Activated naive CD4-positive, alpha-beta T cell treated with anti-CD3 and anti-CD28 coated beads, Interleukin-2, amount 50 U/mL, for 16 hours (primary cell): ENCODE measurements around the gene POLR2F.
"Not testable (repeated sequence)": the region's sequence is repeated elsewhere in the genome, so short reads cannot be mapped to it uniquely, and the experiment has no call there.

Source experiments
- DNase-seq: peaks from one replicate; pipeline ENCODE4 v3.0.0-alpha.2; 2020

POLR2F gene

DNA sequence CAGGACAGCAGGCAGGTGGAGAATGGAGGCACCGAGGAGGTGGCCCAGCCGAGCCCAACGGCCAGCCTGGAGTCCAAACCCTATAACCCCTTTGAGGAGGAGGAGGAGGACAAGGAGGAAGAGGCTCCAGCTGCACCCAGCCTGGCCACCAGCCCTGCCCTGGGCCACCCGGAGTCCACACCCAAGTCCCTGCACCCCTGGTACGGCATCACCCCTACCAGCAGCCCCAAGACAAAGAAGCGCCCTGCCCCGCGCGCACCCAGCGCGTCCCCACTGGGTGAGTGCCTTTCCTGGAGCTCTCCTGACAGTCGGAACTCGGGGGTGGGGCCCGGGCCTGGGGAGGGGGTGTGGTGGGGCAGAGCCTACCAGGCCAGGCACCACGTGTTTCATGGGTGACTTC is 27.7 kb upstream of the POLR2F start:
- no peak for DNase-seq

DNA sequence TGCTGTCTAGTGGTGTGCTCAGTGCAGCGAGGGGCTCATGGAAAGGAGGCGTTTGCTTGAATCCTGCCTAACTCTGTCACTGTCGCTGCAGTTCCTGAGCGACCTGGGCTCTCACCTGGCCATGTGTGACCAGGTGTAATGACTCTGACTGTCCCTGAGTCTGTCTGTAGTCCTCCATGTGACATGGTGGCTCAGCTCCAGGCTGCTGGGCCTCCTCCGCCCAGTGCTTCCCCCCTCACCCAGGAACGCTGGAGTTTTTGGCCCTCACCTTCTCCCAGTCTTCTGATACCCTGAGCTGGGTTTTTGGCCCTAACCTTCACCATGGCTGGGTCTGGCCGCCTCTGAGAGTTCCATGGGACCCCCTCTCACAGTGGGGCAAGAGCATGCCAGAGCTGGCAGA is 27.1 kb upstream of the POLR2F start:
- no peak for DNase-seq

DNA sequence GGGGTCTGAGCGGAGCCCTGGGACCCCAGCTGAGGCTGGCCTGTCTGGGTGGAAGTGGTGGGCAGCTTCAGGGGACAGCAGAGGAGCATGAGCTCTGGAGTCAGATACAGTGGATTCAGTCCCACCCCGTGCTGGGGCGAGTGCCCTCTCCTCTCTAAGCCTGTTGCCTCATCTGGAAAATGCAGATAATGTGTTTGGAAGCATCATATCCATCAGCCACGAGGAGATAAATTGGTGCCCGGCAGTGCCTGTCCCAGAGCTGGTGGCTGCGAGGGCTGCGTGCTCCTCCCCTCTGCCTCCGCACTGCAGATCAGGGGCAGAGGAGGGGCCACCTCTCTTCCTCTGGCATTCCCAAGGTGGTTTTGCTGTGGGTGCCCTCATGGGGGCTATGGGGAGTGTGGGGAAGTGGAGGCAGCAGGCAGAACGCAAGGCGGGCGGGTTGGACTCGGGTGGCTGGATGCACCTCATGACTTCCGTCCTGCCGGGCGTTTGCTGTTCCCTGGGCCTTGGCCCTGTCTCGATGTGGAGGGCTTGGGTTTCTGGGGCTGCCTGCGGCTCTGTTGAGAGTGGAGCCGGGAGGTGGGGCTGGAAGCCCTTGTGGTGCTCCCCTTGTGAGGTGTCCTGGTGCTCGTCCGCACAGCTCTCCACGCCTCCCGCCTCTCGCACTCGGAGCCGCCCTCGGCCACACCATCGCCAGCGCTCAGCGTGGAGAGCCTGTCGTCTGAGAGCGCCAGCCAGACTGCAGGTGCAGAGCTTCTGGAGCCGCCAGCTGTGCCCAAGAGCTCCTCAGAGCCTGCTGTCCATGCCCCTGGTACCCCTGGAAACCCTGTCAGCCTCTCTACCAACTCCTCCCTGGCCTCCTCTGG is 26.5 kb upstream of the POLR2F start:
- no peak for DNase-seq

DNA sequence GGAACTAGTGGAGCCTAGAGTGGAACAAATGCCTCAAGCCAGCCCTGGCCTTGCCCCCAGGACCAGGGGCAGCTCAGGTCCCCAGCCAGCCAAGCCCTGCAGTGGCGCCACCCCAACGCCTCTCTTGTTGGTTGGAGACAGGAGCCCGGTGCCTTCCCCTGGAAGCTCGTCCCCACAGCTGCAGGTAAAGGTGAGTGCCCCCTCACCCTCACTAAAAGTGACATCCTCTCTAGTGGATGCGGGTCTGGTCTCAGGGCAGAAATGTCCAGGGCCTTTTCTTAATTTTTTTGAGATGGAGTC is 25.9 kb upstream of the POLR2F start:
- DNase-seq = no peak

DNA sequence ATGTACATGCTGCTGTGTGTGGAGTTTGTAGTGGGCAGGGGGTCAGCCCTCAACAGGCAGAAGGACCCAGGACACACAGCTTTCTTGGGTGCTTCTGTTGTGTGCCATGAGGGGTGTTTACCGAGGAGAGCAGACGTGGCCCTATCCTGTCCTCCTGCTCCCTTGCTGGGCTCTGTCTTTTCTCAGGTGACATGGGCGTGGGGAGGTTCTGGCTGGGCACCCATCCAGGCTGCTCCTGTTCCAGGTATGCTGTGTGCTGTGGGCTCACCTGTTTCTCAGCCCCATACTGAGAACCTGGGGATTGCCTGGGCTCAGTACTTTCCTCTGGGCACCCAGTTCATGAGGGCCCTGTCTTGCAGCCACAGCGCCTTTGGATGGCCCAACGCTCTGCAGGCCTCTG is 24.1 kb upstream of the POLR2F start:
- no peak for DNase-seq

DNA sequence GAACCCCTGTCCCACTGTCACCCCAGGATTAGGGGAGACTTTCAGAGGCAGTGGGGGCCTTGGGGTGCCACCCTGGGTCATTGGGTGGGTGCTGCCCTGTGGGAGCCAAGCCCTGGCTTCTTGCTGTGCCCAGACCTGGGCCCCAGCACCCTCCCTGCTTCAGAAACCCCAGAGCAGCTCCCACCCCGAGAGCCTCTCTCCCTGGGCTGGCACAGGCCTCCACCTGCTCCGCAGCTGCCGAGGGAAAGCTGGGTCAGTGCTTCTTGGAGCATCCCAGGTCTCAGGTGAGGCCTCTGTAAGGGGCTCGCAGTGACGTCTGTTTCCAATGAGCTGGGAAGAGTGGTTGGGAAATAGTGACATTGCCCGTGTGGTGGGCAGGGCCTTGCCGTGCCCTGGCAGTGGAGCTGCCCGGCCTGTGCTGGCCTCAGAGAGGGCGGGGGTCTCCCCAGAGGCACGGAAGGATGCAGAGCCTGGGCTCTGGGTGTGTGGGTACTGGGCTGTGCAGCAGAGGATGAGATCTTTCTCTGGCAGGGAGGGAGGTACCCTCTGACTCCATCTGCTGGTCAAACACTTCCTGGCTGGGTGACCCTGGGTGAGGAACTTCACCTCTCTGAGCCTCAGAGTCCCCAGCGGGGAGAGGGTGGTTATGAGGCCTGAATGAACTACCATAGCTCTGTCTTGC is 23.1 kb upstream of the POLR2F start:
- no peak for DNase-seq

DNA sequence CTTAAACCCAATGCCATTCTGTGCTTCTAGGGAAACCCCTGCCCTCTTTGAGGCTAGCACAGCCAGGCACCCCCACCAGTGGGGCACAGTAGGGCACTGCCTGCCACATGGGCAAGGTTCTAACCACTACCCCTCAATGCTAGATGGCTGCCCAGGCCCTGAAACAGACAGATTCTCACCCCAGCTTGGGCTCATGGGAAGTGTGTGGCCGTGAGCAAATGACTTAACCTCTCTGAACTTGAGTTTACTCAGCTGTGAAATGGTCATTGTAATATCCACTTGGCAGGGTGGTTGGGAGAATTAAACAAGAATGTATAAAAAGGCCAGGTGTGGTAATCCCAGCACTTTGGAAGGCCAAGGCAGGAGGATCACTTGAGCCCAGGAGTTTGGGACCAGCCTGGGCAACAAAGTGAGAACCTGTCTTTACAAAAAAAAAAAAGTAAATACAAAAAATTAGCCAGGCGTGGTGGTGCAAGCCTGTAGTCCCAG is 22.5 kb upstream of the POLR2F start:
- no peak for DNase-seq

DNA sequence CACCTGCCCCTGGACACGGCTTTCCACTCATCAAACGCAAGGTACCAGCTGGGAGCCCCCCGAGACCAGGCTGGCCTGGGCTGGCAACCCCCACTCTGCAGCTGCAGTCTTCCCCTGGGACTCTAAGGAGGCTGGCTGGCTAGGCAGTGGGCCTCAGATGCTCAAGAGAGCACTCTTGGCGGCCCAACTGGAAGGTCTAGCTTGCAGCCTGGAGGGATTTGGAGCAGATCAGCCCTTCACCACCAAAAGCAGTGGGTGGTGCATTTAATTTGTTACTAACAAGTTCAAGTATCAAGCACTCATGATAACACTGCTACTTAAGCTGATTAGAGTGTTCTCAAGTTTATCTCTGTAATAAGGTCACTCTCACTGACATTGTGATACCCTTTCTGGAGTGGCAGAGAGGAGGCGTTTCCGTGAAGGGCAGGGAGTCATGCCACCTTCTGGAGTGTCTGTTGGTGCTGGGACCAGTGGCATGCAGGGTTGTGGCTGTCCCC is 21.6 kb upstream of the POLR2F start:
- no peak for DNase-seq

DNA sequence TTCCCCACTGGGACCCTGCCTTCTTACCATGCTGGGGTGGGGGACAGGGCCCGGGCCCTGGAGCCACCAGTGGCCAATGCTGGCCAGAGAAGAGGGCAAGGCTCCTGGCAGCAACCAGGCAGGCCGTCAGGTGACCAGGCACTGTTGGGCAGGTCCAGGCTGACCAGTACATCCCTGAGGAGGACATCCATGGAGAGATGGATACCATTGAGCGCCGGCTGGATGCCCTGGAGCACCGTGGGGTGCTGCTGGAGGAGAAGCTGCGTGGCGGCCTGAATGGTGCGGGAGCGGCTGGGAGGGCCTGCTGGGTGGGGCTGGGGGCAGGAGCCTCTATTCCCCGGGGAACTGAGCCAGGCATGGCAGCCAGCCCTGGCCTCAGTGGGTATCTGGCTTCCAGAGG is 21.1 kb upstream of the POLR2F start:
- no peak for DNase-seq

DNA sequence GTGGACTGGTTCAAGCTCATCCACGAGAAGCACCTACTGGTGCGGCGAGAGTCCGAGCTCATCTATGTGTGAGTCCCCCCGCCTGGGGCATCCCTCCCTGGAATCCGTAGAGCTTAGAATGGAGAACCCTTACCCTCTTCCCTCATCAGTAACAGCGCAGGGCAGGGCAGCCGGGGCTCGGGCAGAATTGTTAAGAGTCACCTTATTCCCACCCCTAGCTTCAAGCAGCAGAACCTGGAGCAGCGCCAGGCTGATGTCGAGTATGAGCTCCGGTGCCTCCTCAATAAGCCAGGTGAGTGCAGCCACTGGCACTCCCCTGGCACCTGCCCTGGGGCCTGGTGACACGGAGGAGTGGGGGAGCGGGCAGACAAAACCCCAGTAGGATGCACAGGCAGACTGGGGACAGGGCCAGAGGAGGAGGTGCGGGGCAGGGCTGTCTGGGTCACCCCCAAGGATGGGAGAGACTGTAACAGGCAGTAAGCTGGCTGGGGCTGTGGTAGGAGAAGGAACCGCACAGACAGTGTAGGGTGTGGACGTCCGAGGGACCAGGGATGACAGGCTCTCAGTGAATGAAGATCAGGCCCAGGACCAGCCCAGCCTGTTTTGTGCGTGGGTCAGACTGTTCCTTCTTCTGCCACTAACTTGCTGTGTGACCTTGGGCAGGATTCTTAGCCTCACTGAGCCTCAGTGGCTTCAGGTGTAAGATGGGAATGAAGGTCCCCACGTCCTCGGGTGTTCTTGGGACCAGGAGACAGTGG is 20.5 kb upstream of the POLR2F start:
- no peak for DNase-seq

DNA sequence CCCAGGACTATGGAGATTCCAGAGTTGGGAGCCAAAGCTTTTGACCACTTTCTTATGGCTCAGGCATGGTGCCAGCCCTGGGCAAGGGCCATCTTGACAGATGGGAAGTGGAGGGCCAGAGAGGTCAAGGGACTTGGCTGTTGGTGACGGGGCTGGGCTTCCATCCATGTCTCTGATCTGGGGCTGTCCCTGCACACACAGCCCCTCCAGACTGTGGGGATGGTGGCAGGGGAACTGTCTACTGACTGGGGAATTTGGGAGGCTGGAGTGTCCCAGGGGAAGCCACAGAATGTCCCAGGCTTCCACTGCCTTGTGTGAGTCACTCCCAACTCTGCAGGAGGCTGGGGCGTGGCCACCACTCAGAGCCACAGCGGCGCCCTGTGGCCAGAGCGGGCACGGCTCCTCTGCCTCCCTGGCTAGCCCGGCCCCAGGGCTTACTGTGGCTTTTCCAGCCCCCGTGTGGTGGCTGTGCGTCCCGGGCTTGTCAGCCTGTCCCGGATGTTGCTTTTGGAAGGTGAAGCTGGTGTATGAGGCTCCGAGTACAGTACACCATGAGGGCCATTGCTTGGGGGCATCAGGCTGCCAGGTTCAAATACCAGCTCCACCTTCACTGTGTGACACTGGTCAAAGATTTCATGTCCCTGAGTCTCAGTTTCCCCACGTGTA is 19.7 kb upstream of the POLR2F start:
- DNase-seq = peak; percentile 84

DNA sequence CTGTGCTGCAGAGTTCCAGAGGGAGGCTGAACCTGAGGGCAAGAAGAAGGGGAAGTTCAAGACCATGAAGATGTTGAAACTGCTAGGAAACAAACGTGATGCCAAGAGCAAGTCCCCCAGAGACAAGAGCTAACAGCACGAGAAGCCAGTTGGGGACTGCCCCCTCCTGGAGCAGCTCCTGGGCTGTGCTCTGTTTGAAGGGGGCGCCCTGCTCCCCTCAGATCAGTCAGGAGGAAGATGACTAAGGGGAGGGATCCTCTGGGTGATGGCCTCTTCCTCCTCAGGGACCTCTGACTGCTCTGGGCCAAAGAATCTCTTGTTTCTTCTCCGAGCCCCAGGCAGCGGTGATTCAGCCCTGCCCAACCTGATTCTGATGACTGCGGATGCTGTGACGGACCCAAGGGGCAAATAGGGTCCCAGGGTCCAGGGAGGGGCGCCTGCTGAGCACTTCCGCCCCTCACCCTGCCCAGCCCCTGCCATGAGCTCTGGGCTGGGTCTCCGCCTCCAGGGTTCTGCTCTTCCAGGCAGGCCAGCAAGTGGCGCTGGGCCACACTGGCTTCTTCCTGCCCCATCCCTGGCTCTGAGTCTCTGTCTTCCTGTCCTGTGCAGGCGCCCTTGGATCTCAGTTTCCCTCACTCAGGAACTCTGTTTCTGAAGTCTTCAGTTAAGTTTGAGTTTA is 12.7 kb upstream of the POLR2F start:
- DNase-seq = no peak

DNA sequence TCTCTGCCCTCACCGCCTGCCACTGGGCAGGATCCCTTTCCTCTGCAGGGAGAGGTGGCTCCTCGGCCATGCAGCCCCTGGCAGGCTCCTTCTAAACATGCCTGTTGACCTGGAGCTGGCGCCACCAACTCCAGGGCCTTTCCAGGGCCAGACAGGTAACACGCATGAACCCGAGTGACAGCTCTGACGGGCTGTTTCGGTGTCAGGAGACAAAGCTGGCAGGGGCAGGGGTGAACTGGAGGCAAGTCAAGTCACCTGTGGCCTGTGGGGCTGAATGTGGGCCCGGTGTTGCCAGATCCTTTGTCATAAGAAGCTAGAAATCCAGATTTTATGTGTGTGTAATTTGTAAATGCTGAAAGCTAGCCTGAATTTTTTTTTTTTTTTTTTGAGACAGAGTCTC is 11.4 kb upstream of the POLR2F start:
- DNase-seq = no peak

DNA sequence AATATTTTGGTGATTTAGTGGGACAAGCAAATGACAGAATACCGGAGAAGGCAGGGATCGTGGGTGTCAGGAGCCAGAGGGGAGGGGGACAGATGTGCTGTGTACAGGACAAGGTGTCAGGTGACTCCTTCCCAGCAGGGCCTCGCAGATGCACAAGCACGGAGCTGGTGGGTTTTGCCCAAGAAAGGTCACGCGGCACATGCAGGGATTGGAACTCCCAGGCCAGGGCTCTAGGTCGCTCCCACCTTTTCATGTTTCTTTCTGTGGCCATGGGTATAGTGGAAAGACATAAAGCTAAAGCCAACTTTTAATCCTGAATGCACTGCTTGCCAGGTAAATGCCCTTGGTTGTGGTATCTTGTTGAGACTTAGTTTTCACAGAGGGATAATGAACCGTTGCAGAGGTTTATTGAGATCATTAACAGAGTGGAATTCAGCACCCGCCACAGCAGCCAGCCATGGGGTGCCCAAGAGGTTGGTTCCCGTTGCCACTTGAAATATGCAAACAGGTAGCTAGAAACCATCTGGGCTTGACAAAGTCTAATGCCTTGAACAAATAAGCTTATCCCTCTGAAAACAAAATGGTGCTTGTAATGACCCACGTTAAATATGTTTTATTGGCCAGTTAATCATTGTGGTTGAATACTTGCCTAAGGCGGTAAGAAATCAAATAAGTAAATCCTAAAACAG is 10.2 kb upstream of the POLR2F start:
- no peak for DNase-seq

DNA sequence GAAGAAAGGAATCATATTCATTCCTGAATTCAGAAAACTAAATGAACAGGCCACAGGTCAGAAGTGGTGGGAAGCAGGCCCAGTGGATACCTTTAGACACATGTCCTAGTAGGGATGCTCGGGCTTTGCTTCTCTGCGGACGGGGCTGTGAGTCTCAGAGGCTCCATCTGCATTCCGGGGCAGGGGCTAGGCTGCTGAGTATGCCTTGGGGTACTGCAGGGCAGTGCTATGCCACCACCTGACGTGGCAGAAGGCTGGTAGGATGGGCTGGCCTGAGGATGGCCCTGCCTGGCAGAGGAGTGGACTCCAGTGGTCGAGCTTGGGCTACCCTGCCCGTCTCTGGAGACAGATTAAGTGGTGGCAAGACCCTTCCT is 9.7 kb upstream of the POLR2F start:
- DNase-seq = no peak

DNA sequence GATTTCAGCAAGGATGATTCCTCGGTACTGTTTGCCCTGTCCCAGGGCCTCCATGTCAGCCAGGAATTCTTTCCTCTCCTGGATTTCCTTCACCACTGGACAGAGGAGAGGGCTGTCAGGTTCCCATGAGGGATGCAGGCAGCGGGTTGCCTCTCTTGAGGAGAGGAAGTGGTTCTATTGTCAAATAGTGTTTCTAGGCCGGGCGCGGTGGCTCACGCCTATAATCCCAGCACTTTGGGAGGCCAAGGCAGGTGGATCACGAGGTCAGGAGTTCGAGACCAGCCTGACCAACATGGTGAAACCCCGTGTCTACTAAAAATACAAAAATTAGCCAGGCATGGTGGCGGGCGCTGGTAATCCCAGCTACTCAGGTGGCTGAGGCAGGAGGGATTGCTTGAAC is 9.1 kb upstream of the POLR2F start:
- DNase-seq = not testable (repeated sequence)

DNA sequence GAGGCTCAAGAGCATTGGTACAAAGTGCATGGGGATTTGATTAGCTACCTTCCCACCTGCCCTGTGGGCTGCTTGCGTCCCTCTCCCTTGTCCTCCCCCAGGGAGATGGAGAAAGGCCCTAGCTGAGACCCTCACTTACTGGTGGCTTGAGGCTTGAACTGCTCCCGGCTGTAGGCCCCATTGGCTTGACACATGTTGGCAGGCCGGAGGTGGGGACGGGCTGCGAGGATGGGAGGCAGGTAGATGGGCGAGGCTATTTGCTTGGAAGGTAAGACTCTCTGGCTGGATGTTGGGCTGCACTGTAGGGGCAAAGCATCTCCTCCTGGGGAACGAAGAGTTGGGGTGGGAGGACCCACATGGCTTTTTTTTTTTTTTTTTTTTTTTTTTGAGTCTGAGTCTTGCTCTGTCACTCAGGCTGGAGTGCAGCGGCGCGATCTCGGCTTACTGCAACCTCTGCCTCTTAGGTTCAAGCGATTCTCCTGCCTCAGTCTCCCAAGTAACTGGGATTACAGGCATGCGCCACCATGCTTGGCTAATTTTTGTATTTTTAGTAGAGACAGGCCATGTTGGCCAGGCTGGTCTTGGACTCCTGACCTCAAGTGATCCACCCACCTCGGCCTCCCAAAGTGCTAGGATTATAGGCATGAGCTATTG is 6.2 kb upstream of the POLR2F start:
- DNase-seq = not testable (repeated sequence)

DNA sequence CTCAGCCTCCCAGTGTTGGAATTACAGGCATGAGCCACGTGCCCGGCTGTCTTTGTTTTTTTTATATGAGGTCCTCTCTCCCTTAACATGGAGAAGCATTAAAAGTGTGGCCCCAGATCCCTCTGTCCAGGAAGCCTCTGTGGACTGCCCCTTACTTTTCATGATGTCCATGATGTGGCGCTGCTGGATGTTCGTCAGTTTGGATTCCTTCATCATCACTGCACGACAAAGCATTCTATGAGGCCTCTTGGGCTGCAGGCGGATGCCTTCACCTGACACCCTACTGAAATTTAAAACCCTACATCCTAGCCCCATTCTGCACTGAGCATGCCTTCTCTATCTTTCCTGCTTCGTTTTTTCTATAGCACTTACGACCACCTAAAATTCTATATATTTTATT is 2.2 kb upstream of the POLR2F start:
- no peak for DNase-seq

DNA sequence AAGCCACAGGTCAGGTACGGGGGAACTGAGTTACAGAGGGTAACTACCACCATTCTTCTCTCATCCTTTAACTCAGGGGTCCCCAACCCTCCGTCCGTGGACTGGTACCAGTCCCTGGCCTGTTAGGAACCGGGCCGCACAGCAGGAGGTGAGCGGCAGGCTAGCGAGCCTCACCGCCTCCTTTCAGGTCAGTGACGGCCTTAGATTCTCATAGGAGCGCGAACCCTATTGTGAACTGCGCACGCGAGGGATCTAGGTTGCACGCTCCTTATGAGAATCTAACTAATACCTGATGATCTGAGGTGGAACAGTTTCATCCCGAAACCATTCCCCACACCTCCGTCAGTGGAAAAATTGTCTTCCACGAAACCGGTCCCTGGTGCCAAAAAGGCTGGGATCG is 870 bp upstream of the POLR2F start:
- DNase-seq = not testable (repeated sequence)

DNA sequence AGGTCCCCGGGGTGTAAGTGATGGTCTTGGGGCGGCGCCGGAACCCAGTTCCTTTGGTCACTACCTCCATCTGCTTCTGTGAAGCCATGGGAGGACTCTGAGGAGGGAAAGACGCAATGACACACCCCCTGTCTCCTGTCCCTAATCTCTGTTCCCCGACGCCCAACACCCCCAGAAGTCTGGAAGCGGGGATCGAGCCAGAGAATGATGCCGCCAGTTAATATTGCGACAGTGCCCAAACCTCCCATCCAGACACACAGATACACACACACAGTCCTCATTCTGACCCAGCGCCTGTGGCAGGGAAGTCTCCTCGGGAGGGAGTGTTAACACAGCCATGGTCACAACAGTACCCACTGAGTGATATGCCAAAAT is 450 bp upstream of the POLR2F start:
- no peak for DNase-seq

DNA sequence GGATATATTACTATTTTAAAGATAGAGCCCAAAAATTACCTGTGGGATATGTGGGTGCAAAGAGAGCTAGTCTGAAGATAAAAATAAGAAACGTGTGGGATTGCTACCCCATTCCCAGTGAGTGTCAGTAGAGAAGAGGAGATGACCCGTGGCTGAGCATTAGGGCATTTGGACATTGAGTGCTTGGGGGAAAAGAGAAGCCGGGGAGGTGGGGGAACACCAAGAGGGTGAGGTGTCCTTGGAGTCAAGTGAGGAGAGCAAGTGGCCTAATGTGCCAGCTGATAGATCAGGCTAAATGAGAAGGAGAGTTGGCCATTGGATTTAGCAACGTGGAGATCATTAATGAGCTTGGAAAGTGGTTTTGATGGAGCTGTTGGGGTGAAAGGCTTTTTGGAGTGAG is 1.2 kb downstream of the POLR2F start:
- no peak for DNase-seq
